SW 1271 (cell line): ENCODE measurements around the gene COL24A1.

Experiments used
- DNase-seq, 2 experiments: peaks; one replicate each; lab custom pipeline; 2025; lab: John Stamatoyannopoulos, UW

The COL24A1 gene

DNA sequence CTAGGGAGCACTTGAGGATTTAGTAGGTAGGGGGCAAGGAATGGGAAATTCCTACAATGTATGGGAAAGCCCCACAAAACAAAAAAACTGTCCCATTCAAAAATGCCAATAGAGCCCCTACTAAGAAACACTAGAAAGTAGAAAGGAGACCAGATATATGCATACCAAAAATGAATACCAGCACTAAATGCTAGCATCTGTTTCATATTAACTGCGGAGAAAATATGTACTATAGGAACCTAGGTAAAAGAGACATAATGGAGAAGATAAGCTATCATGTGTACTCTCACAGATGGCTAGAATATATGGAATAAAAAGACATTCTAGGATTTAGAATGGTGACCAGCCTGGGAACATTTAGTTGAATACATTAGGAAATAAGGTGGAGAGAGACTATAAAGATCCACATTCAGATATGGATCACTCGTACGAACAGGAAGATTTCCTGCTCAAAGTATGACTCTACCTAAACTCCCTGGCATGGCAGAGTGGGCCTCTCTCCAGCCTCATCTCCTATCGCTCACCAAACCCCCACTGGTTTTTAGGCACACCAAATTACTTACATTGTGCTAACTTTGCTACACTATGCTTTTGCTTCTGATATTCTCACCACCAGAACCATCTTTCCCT is 466.7 kb downstream of the COL24A1 start:
- no peak for DNase-seq

DNA sequence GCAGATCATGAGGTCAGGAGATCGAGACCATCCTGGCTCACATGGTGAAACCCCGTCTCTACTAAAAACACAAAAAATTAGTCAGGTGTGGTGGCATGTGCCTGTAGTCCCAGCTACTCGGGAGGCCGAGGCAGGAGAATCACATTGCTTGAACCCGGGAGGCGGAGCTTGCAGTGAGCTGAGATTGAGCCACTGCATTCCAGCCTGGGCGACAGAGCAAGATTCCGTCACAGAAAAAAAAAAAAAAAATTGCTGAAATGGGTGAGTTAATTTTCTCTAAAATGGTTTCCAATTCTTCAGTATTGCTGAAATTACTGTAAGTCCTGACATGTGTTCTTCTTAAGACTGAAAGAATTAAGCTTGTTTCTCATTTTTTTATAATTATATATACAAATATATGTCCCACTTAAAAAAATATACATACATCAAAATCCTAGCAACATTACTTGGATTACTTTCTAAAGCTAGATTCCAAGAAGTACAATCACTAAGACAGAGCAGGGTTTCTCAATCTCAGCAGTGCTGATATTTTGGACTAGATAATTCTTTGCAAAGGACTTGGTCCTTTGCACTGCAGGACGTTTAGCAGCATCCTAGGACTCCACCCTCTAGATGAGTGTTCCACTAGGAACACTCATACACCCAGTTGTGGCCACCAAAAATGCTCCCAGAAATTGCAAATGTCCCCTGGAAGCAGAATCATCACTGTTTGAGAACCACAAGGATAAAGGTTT is 473.1 kb downstream of the COL24A1 start:
- no peak for DNase-seq

- peak in 1 of 2 experiments; percentile 25 for DNase-seq
Observed at GRCh38 chr1:85681087-85681486, 475.5 kb downstream of the COL24A1 start.
